Right ventricle myocardium inferior (tissue), 1 donor: ENCODE results near the gene EVA1A. TPM values are rescaled to one million over a fixed set of nuclear protein-coding genes. Genes with fewer than 3 reads are reported as not detected.

Experiments used
- ATAC-seq: fragments of 200-7000 bp; cut with Tn5 transposase; one replicate; pipeline ENCODE4 v1.9.1; 2020; ENCODE audit warnings: mild to moderate bottlenecking, moderate library complexity
- DNase-seq: peaks from one replicate; pipeline ENCODE4 v3.0.0; 2021; ENCODE audit errors: missing footprints
- intact Hi-C: fragments of 100-400 bp; cut with DNase I; formaldehyde crosslinking; loops from one replicate; pipeline ENCODE4 v1.11.0; 2022
- total RNA-seq: library from RNA; stranded (reverse); fragmentation: NEBNext Ultra II Directional; extraction: Animal tissue kit (Norgen Biotek cat#: 25700); gene quantifications from one replicate; pipeline ENCODE4 v1.2.1, GENCODE V29; 2021
- donor health status: DM: no; HTN: yes; CAD: no; lungs with severe emphysema.

EVA1A gene
- total RNA-seq, 1 donor from 2014 or later, result 0.84 TPM

DNA sequence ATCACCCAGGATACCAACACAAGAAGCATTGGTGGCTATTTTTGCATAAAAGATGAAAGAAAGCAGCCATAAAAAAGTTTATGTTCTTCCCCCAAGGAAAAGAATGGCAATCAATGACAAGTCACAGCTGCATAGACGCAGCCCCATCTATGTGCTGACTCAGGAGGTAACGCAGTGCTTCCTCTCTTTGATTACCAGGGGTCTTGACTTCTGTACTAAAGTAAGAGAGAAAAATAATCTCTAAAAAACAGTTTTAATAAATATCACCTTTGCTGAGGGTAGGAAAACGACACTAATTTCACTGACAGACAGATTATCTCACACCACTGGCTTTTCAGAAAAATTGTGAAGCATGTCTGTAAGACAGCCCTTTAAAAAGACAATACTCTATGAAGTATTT is 33.9 kb upstream of the EVA1A start:
- intact Hi-C loops, result no loop called here
- DNase-seq (no peak), ATAC-seq (no peak)

DNA sequence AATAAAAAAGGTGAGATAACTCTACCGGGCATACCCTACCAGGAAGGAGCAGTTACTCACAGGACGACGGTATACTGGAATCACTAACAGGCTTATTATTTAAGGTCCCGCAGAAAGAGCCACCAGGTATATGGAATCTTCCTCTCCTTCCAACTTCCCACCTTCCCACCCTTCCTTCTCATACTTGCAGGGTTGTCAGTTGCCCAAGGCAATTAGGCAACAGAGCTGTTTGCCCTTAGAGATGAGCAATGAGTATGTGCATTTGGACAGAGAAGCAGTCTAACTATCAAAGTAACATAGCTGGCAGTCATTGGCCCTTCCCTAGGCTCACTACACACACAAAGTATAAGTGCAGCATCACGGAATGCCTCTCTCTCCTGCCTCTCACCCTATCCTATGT is 32.1 kb upstream of the EVA1A start:
- intact Hi-C loops, result no loop called here
- no peak for DNase-seq
- no peak for ATAC-seq

DNA sequence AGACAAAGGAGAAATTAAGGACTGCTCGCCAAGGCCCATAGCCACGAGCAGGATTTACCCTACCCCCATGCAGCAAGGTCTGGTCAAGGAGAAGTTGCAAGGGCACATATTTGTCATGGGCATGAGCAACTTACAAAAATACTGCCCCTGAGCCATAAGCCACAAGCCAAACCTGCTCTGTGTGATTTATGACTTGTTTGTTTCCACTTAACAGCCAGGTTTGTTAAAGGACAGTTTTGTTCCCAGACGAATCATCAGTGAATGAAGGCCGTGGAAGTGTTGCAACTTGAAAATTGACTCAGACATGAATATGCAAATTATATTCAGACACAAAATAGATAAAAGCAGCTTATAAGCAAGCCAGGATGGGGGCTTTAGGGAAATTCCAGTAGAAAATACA is 31.3 kb upstream of the EVA1A start:
- DNase-seq, result no peak
- no peak for ATAC-seq
- intact Hi-C loops, result no loop called here

GRCh38 chr2:75589391-75590105 is 28.8 kb upstream of the EVA1A start:
- DNase-seq (no peak), ATAC-seq (no peak)
- intact Hi-C loops, result no loop called here

GRCh38 chr2:75587954-75588587 is 27.3 kb upstream of the EVA1A start:
- no peak for ATAC-seq
- intact Hi-C loops, result no loop called here
- no peak for DNase-seq

DNA sequence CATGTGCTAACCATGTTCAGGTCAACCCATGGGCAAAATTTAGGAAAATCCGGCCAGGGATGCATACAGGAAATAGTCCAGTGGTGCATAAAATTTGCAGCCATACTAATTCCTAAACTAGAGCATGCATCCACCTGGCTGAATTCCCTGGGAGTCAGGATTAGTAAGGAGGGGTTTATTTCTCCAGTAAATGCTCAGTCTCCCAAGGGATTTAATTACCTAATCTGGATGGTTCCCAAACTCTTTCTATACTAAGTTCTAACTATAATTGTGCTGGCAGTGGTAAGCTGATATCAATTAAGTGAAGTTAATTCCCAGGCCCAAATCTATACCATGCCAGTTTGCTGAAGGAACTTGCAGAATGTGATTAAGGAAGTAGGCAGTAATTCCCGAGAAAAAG is 26.2 kb upstream of the EVA1A start:
- intact Hi-C loops, result no loop called here
- ATAC-seq (no peak), DNase-seq (no peak)

- ATAC-seq, result no peak
- intact Hi-C loops, result no loop called here
- no peak for DNase-seq
These were observed 22.1 kb upstream of the EVA1A start for GRCh38 chr2:75582840-75583239.

DNA sequence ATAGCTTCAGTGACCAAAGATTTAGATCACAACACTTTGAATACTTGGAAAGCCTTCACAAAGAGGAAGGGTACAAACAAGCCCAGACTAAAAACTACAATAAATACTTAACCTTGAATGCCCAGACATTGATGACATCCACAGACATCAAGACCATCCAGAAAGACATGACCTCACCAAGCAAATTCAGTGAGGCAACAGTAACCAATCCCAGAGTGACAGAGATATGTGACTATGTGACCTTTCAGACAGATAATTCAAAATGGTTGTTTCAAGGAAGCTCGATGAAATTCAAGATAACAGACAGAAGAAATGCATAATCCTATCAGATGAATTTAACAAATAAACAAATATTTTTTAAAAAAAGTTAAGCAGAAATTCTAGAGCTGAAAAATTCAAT is 19.9 kb upstream of the EVA1A start:
- no peak for ATAC-seq
- DNase-seq, result no peak
- intact Hi-C loops, result no loop called here

DNA sequence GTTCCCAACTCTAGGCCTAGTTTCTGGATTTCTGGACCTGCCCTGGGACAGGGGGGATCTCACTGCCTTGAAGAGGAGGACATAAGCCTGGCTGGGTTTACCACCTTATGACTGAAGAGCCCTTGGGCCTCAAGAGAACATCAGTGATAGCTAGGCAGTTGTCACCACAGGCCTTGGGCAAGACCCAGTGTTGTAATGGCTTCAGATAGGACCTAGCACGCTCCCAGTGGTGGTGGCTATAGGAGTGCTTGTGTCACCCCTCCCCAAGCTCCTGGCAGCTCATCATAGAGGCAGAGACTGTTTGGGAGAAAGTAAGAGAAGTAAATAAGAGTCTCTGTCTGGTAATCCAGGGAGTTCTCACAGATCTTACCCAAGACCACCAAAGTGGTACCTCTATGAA is 19.4 kb upstream of the EVA1A start:
- intact Hi-C loops, result no loop called here
- ATAC-seq, result no peak
- DNase-seq, result no peak

- DNase-seq, result no peak
- ATAC-seq, result no peak
- intact Hi-C loops, result no loop called here
These were observed 18.4 kb upstream of the EVA1A start for GRCh38 chr2:75579186-75579585.

DNA sequence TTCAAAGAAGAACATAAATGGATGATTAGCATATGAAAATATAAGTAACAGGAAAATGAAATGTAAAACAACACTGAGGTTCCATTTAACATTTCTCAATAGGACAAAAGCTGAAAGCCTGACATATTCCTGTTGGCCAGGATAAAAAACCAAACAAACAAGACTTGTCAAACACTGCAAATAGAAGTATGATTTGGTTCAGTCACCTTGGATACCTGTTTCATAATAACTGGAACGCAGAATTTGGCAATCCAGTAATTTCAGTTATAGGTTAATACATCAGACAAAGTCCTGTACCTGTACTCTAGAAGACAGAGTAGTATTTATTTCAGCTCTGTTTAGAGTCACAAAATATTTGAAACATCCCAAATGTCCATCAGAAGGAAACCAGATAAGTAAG is 16.5 kb upstream of the EVA1A start:
- no peak for ATAC-seq
- intact Hi-C loops, result no loop called here
- DNase-seq, result no peak

GRCh38 chr2:75574106-75574505 is 13.4 kb upstream of the EVA1A start:
- ATAC-seq, result no peak
- intact Hi-C loops, result no loop called here
- DNase-seq, result no peak

DNA sequence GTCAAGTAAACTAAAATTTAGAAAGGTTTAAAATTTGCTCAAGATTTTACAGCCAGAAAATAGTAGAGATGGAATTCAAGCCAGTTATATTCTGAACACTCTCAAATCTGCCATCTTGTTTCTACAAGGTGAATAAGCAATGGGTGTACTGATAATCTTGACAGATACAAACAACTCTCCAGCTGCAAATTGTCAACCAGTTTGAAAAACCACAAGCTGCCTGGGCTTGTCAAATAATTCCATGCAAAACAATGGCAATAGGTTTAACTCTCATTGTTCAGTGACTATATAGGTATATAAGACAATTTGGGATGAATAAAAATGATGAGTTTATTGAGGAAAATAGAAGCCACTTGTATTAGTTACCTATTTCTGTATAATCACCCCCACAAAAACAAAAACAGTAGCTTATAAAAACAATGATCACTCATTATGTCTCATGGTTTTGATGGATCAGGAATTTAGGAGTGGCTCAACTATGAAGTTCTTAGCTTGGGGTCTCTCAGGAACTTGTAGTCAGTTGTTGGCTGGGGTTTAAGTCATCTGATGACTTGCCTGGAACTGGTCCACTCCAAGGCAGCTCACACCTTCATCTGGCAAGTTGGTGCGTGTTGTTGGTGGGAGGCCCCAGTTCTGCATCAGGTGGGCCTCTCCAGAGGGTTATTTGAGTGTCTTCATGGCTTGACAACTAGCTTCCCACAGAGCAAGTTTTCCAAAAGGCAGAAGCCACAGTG is 12.6 kb upstream of the EVA1A start:
- intact Hi-C loops, result no loop called here
- DNase-seq, result no peak
- ATAC-seq, result no peak

GRCh38 chr2:75571730-75572430 is 11.1 kb upstream of the EVA1A start:
- DNase-seq, result no peak
- intact Hi-C loops, result no loop called here
- ATAC-seq, result no peak

- DNase-seq (no peak), ATAC-seq (peak; percentile 60)
- intact Hi-C loops, result no loop called here
These were observed 10.4 kb upstream of the EVA1A start for GRCh38 chr2:75570948-75571729.

- no peak for ATAC-seq
- intact Hi-C loops, result no loop called here
- no peak for DNase-seq
These were observed 9.5 kb upstream of the EVA1A start for GRCh38 chr2:75570024-75570947.

- no peak for DNase-seq
- no peak for ATAC-seq
- intact Hi-C loops, result no loop called here
These were observed 8.8 kb upstream of the EVA1A start for GRCh38 chr2:75569546-75569945.

DNA sequence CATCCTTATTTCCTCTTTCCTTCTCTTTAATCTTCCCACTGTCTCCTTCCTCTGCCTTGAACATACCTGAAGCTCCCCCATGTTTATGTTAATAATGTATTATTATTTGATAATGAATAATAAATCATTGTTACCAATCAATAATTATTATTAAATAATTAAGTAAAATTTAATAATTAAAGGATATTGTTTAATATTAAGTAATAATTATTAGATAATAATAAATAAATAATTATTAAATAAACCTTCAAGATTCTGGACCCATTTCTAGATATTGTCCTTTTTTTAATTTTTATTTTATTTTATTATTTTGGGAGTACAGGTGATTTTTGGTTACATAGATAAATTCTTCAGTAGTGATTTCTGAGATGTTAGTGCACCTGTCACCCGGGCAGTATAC is 7.4 kb upstream of the EVA1A start:
- ATAC-seq, result no peak
- DNase-seq, result no peak
- intact Hi-C loops, result no loop called here
